GM12801 (cell line): Measurements from ENCODE around the gene NEIL1.

Experiments used
- CTCF ChIP-seq: IDR thresholded peaks from one replicate; pipeline ENCODE4 v1.5.1; 2011; ENCODE audit warnings: control low read depth; ENCODE audit not compliant: insufficient read length; ENCODE audit errors: extremely low read depth

NEIL1 gene

GRCh38 chr15:75371901-75372688, 25.3 kb downstream of the NEIL1 start:
- no peak for TF ChIP-seq CTCF

- TF ChIP-seq CTCF, result no peak
Measured at GRCh38 chr15:75380773-75381172, 33.9 kb downstream of the NEIL1 start.

GRCh38 chr15:75389791-75390382, 43.0 kb downstream of the NEIL1 start:
- no peak for TF ChIP-seq CTCF

- no peak for TF ChIP-seq CTCF
Measured at GRCh38 chr15:75397494-75397893, 50.7 kb downstream of the NEIL1 start.

GRCh38 chr15:75403892-75404291, 57.1 kb downstream of the NEIL1 start:
- TF ChIP-seq CTCF, result no peak
